ENCODE results near the gene LRRN3. TPM values are rescaled to one million over a fixed set of nuclear protein-coding genes. Genes with fewer than 3 reads are reported as not detected.

The LRRN3 gene
- total RNA-seq, 3 donors from 2014 or later, result 1.6 to 2.4 (median 1.6) TPM

DNA sequence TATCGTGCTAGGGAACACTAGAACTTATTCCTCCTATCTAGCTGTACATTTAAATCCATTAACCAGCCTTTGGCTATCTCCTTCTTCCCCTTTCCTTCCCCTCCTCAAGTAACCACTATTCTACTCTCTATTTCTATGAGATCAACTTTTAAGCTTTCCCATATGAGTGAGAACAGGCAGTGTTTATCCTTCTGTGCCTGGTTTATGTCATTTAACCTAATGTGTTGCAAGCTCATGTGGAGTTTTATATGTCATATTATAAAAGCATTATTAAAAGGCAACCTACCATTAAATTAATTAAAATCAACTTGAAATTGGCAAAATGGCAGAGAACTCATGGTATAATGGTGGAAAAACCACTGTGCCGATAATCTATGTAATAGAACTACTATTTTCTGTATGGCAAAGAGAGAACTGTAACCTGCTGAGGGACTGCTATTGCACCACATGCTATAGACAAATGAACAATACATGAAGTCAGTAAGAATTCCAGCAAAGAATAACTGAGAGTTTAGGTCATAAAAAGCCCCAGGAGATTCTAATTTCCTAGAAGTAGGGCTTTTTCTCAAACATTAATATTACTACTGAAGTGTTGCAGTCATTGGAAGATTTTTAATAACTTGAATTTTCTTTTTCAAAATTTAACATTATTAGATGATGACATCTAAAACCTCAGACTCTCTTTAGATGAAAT, 81.8 kb downstream of the LRRN3 start:
- intact Hi-C loops (cut with DNase I; ENCODE audit: low total_unique reads), result no loop called here
- Histone ChIP-seq H3K36me3 (no peaks in the 10 kb centered on the region), H3K4me1 (no peaks in the 10 kb centered on the region), H3K27ac (no peak overlapping the region), H3K27me3 (no peaks in the 10 kb centered on the region), H3K4me3 (no peak overlapping the region), H3K9me3 (no peaks in the 10 kb centered on the region)
- no peak for DNase-seq (ENCODE audit: low spot score in 2 of 2)
- no peak for TF ChIP-seq POLR2AphosphoS5 (IDR thresholded peaks at IDR 0.05)
- TF ChIP-seq, protein P1, sequence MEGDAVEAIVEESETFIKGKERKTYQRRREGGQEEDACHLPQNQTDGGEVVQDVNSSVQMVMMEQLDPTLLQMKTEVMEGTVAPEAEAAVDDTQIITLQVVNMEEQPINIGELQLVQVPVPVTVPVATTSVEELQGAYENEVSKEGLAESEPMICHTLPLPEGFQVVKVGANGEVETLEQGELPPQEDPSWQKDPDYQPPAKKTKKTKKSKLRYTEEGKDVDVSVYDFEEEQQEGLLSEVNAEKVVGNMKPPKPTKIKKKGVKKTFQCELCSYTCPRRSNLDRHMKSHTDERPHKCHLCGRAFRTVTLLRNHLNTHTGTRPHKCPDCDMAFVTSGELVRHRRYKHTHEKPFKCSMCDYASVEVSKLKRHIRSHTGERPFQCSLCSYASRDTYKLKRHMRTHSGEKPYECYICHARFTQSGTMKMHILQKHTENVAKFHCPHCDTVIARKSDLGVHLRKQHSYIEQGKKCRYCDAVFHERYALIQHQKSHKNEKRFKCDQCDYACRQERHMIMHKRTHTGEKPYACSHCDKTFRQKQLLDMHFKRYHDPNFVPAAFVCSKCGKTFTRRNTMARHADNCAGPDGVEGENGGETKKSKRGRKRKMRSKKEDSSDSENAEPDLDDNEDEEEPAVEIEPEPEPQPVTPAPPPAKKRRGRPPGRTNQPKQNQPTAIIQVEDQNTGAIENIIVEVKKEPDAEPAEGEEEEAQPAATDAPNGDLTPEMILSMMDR (IDR thresholded peaks at IDR 0.05), result no peak
- TF ChIP-seq POLR2A (IDR thresholded peaks at IDR 0.05), result no peak

DNA sequence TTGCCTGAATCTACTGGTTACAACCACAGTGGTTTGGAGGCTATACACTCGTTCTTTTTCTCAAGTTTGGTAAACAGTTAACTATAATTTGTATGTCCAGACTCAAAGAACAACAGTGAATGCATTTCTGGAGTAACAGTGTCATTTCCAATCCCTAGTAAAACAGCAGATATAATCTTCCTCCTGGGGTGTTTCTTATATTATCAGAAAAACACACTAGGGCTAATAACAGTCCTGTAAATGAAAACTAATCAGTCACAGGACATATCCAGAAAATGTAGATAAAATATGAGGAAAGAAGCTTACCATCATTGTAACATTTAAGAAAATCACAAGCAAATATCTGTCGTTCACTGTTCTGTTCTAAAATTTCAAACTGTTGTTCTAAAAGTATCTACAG, 82.6 kb downstream of the LRRN3 start:
- no peaks in the 10 kb centered on the region for H3K9me3 ChIP-seq
- no peaks in the 10 kb centered on the region for H3K27me3 ChIP-seq
- no peak overlapping the region for H3K27ac ChIP-seq
- H3K36me3 ChIP-seq, result no peaks in the 10 kb centered on the region
- H3K4me3 ChIP-seq, result no peak overlapping the region
- TF ChIP-seq POLR2A (IDR thresholded peaks at IDR 0.05) (no peak), POLR2AphosphoS5 (IDR thresholded peaks at IDR 0.05) (no peak)
- TF ChIP-seq, protein P1 (IDR thresholded peaks at IDR 0.05), result no peak
- no peak for DNase-seq (ENCODE audit: low spot score in 2 of 2)
- H3K4me1 ChIP-seq, result no peaks in the 10 kb centered on the region
- intact Hi-C loops (cut with DNase I; ENCODE audit: low total_unique reads), result no loop called here

DNA sequence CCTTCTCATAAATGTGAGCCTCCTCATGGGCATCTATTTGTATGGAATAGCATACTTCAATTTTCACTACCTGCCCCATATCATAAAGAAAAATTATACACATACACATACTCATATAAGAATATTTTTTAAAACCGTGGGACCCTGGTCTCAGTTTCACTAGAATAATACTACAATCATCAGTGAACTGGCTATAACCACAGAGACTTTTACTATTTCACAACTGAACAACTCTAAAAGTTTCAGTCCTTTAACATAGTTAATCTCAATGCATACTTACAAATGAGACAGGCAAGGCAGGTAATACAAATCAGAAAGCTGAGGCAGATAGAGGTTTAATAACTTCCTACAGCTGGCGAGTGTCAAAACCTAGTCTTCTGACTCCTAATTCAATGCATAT, 83.1 kb downstream of the LRRN3 start:
- TF ChIP-seq, protein P1 (IDR thresholded peaks at IDR 0.05), result no peak
- no peak for TF ChIP-seq POLR2A (IDR thresholded peaks at IDR 0.05)
- TF ChIP-seq POLR2AphosphoS5 (IDR thresholded peaks at IDR 0.05), result no peak
- no peaks in the 10 kb centered on the region for H3K27me3 ChIP-seq
- H3K27ac ChIP-seq, result no peak overlapping the region
- no peaks in the 10 kb centered on the region for H3K4me1 ChIP-seq
- H3K9me3 ChIP-seq, result peaks cover 0 to 2% of the 10 kb centered on the region in 2 donors
- intact Hi-C loops (cut with DNase I; ENCODE audit: low total_unique reads), result no loop called here
- no peak overlapping the region for H3K4me3 ChIP-seq
- no peaks in the 10 kb centered on the region for H3K36me3 ChIP-seq
- DNase-seq (ENCODE audit: low spot score in 2 of 2), result no peak

DNA sequence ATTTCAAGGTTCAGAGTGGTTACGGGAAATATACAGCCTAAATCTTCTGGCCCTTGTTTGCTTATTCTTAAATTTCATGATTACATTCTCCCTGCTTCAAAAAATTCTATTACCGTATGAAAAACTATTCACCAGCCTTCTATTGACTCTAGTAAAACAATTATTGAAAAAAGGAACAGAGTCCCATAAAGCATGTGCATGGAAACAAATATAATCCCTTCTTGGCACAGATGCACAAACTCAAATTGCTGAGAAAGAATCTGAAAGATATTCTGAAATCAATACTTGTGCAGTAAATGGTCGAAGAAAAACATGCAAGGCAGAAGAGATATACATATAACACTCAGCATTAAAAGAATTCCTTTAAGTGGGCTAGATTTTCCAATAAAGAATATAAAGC, 83.6 kb downstream of the LRRN3 start:
- Histone ChIP-seq H3K9me3 (peaks cover 4 to 7% of the 10 kb centered on the region in 2 donors), H3K4me3 (no peak overlapping the region), H3K36me3 (no peaks in the 10 kb centered on the region), H3K4me1 (no peaks in the 10 kb centered on the region), H3K27me3 (no peaks in the 10 kb centered on the region), H3K27ac (no peak overlapping the region)
- no peak for TF ChIP-seq POLR2A (IDR thresholded peaks at IDR 0.05)
- TF ChIP-seq POLR2AphosphoS5 (IDR thresholded peaks at IDR 0.05), result no peak
- TF ChIP-seq, protein P1 (IDR thresholded peaks at IDR 0.05), result no peak
- intact Hi-C loops (cut with DNase I; ENCODE audit: low total_unique reads), result no loop called here
- no peak for DNase-seq (ENCODE audit: low spot score in 2 of 2)
